Measurements from ENCODE around the gene SLC24A4. TPM values are rescaled to one million over a fixed set of nuclear protein-coding genes. Genes with fewer than 3 reads are reported as not detected.

SLC24A4 gene
- polyA plus RNA-seq, 4 donors, result 0.16 to 0.31 TPM; not detected in 2

- H3K4me1 ChIP-seq (ENCODE audit: control insufficient read depth in 3 of 3, insufficient read depth in 2 of 3, low read depth in 1 of 3, low read length in 2 of 3), result no peaks in the 10 kb centered on the region
- no peak overlapping the region for H3K4me3 ChIP-seq (ENCODE audit: low read depth in 1 of 3, low read length in 3 of 3)
- WGBS, 3 donors, result 57 to 76% (median 76%) methylated on average over 5 of the region's 5 CpGs
- H3K27me3 ChIP-seq (ENCODE audit: control insufficient read depth in 3 of 3, insufficient read depth in 3 of 3, low read length in 3 of 3), result no peaks in the 10 kb centered on the region
- FAIRE-seq (no peak), DNase-seq (no peak)
- no peaks in the 10 kb centered on the region for H3K9me3 ChIP-seq (ENCODE audit: control insufficient read depth in 2 of 2, insufficient read depth in 1 of 2, low read depth in 1 of 2, low read length in 1 of 2)
- no peak overlapping the region for H3K27ac ChIP-seq (ENCODE audit: low read depth in 1 of 3, low read length in 2 of 3)
- H3K36me3 ChIP-seq (ENCODE audit: control insufficient read depth in 3 of 3, insufficient read depth in 2 of 3, low read depth in 1 of 3, low read length in 3 of 3), result no peaks in the 10 kb centered on the region
Observed at GRCh38 chr14:92451755-92452154, 128.8 kb downstream of the SLC24A4 start.

- FAIRE-seq, result no peak
- WGBS, 3 donors, result 89 to 95% (median 89%) methylated on average over 14 of the region's 14 CpGs
- no peaks in the 10 kb centered on the region for H3K4me1 ChIP-seq (ENCODE audit: control insufficient read depth in 3 of 3, insufficient read depth in 2 of 3, low read depth in 1 of 3, low read length in 2 of 3)
Observed at GRCh38 chr14:92452471-92452870, 129.5 kb downstream of the SLC24A4 start.

GRCh38 chr14:92453691-92454090 lies 130.7 kb downstream of the SLC24A4 start:
- H3K27me3 ChIP-seq (ENCODE audit: control insufficient read depth in 3 of 3, insufficient read depth in 3 of 3, low read length in 3 of 3), result no peaks in the 10 kb centered on the region
- no peak overlapping the region for H3K27ac ChIP-seq (ENCODE audit: low read depth in 1 of 3, low read length in 2 of 3)
- no peaks in the 10 kb centered on the region for H3K4me1 ChIP-seq (ENCODE audit: control insufficient read depth in 3 of 3, insufficient read depth in 2 of 3, low read depth in 1 of 3, low read length in 2 of 3)
- WGBS, 3 donors, result 73 to 90% (median 81%) methylated on average over 8 of the region's 8 CpGs
- no peaks in the 10 kb centered on the region for H3K36me3 ChIP-seq (ENCODE audit: control insufficient read depth in 3 of 3, insufficient read depth in 2 of 3, low read depth in 1 of 3, low read length in 3 of 3)
- no peak for DNase-seq
- no peak overlapping the region for H3K4me3 ChIP-seq (ENCODE audit: low read depth in 1 of 3, low read length in 3 of 3)
- no peaks in the 10 kb centered on the region for H3K9me3 ChIP-seq (ENCODE audit: control insufficient read depth in 2 of 2, insufficient read depth in 1 of 2, low read depth in 1 of 2, low read length in 1 of 2)
- no peak for FAIRE-seq

More at GRCh38 chr14:92452471-92452870, 129.5 kb downstream of the SLC24A4 start:
- DNase-seq, result no peak
- Histone ChIP-seq H3K9me3 (ENCODE audit: control insufficient read depth in 2 of 2, insufficient read depth in 1 of 2, low read depth in 1 of 2, low read length in 1 of 2) (no peaks in the 10 kb centered on the region), H3K27ac (ENCODE audit: low read depth in 1 of 3, low read length in 2 of 3) (no peak overlapping the region), H3K36me3 (ENCODE audit: control insufficient read depth in 3 of 3, insufficient read depth in 2 of 3, low read depth in 1 of 3, low read length in 3 of 3) (no peaks in the 10 kb centered on the region), H3K4me3 (ENCODE audit: low read depth in 1 of 3, low read length in 3 of 3) (no peak overlapping the region), H3K27me3 (ENCODE audit: control insufficient read depth in 3 of 3, insufficient read depth in 3 of 3, low read length in 3 of 3) (no peaks in the 10 kb centered on the region)

GRCh38 chr14:92455231-92455630 lies 132.3 kb downstream of the SLC24A4 start:
- H3K27ac ChIP-seq (ENCODE audit: low read depth in 1 of 3, low read length in 2 of 3), result no peak overlapping the region

GRCh38 chr14:92456215-92457015 lies 133.4 kb downstream of the SLC24A4 start:
- no peaks in the 10 kb centered on the region for H3K4me1 ChIP-seq (ENCODE audit: control insufficient read depth in 3 of 3, insufficient read depth in 2 of 3, low read depth in 1 of 3, low read length in 2 of 3)
- no peaks in the 10 kb centered on the region for H3K36me3 ChIP-seq (ENCODE audit: control insufficient read depth in 3 of 3, insufficient read depth in 2 of 3, low read depth in 1 of 3, low read length in 3 of 3)
- H3K27me3 ChIP-seq (ENCODE audit: control insufficient read depth in 3 of 3, insufficient read depth in 3 of 3, low read length in 3 of 3), result peaks cover 0 to 3% (median 0%) of the 10 kb centered on the region in 3 donors
- H3K27ac ChIP-seq (ENCODE audit: low read depth in 1 of 3, low read length in 2 of 3), result no peak overlapping the region
- H3K9me3 ChIP-seq (ENCODE audit: control insufficient read depth in 2 of 2, insufficient read depth in 1 of 2, low read depth in 1 of 2, low read length in 1 of 2), result no peaks in the 10 kb centered on the region
- 65 to 73% (median 68%) methylated on average over 23 of the region's 23 CpGs for WGBS, 3 donors
- DNase-seq (peak; percentile 32 to 57), FAIRE-seq (no peak)
- no peak overlapping the region for H3K4me3 ChIP-seq (ENCODE audit: low read depth in 1 of 3, low read length in 3 of 3)

More at GRCh38 chr14:92455231-92455630, 132.3 kb downstream of the SLC24A4 start:
- DNase-seq, result no peak
- Histone ChIP-seq H3K4me1 (ENCODE audit: control insufficient read depth in 3 of 3, insufficient read depth in 2 of 3, low read depth in 1 of 3, low read length in 2 of 3) (no peaks in the 10 kb centered on the region), H3K4me3 (ENCODE audit: low read depth in 1 of 3, low read length in 3 of 3) (no peak overlapping the region), H3K36me3 (ENCODE audit: control insufficient read depth in 3 of 3, insufficient read depth in 2 of 3, low read depth in 1 of 3, low read length in 3 of 3) (no peaks in the 10 kb centered on the region), H3K9me3 (ENCODE audit: control insufficient read depth in 2 of 2, insufficient read depth in 1 of 2, low read depth in 1 of 2, low read length in 1 of 2) (no peaks in the 10 kb centered on the region), H3K27me3 (ENCODE audit: control insufficient read depth in 3 of 3, insufficient read depth in 3 of 3, low read length in 3 of 3) (no peaks in the 10 kb centered on the region)
- 91 to 100% (median 94%) methylated on average over 2 of the region's 2 CpGs for WGBS, 3 donors
- no peak for FAIRE-seq

GRCh38 chr14:92457016-92457565 lies 134.1 kb downstream of the SLC24A4 start:
- DNase-seq, result peak in 1 of 2 donors; percentile 7

GRCh38 chr14:92458136-92459029 lies 135.4 kb downstream of the SLC24A4 start:
- FAIRE-seq (no peak), DNase-seq (no peak)
- H3K4me1 ChIP-seq (ENCODE audit: control insufficient read depth in 3 of 3, insufficient read depth in 2 of 3, low read depth in 1 of 3, low read length in 2 of 3), result no peaks in the 10 kb centered on the region
- H3K27me3 ChIP-seq (ENCODE audit: control insufficient read depth in 3 of 3, insufficient read depth in 3 of 3, low read length in 3 of 3), result peaks cover 0 to 3% (median 0%) of the 10 kb centered on the region in 3 donors
- H3K36me3 ChIP-seq (ENCODE audit: control insufficient read depth in 3 of 3, insufficient read depth in 2 of 3, low read depth in 1 of 3, low read length in 3 of 3), result no peaks in the 10 kb centered on the region
- H3K4me3 ChIP-seq (ENCODE audit: low read depth in 1 of 3, low read length in 3 of 3), result no peak overlapping the region
- H3K27ac ChIP-seq (ENCODE audit: low read depth in 1 of 3, low read length in 2 of 3), result peak overlapping the region in 1 of 3 donors; percentile 17
- 85 to 89% (median 87%) methylated on average over 15 to 17 of the region's 17 CpGs for WGBS, 3 donors
- no peaks in the 10 kb centered on the region for H3K9me3 ChIP-seq (ENCODE audit: control insufficient read depth in 2 of 2, insufficient read depth in 1 of 2, low read depth in 1 of 2, low read length in 1 of 2)

More at GRCh38 chr14:92457016-92457565, 134.1 kb downstream of the SLC24A4 start:
- Histone ChIP-seq H3K4me1 (ENCODE audit: control insufficient read depth in 3 of 3, insufficient read depth in 2 of 3, low read depth in 1 of 3, low read length in 2 of 3) (no peaks in the 10 kb centered on the region), H3K36me3 (ENCODE audit: control insufficient read depth in 3 of 3, insufficient read depth in 2 of 3, low read depth in 1 of 3, low read length in 3 of 3) (no peaks in the 10 kb centered on the region), H3K27me3 (ENCODE audit: control insufficient read depth in 3 of 3, insufficient read depth in 3 of 3, low read length in 3 of 3) (peaks cover 0 to 3% (median 0%) of the 10 kb centered on the region in 3 donors), H3K27ac (ENCODE audit: low read depth in 1 of 3, low read length in 2 of 3) (no peak overlapping the region), H3K4me3 (ENCODE audit: low read depth in 1 of 3, low read length in 3 of 3) (no peak overlapping the region), H3K9me3 (ENCODE audit: control insufficient read depth in 2 of 2, insufficient read depth in 1 of 2, low read depth in 1 of 2, low read length in 1 of 2) (no peaks in the 10 kb centered on the region)
- no peak for FAIRE-seq
- WGBS, 3 donors, result 78 to 82% (median 81%) methylated on average over 5 of the region's 5 CpGs
